Mammary epithelial cell (primary cell): ENCODE measurements around the gene MLXIP.
"Not testable (repeated sequence)": the region's sequence is repeated elsewhere in the genome, so short reads cannot be mapped to it uniquely, and the experiment has no call there.

ENCODE experiments used
- EZH2 ChIP-seq: IDR thresholded peaks from 2 replicates; pipeline ENCODE4 v1.6.1; 2012; ENCODE audit warnings: low read length, inconsistent platforms, borderline replicate concordance
- TF ChIP-seq, protein P1 (sequence below), 2 donors: IDR thresholded peaks in 1 of 2; conservative IDR thresholded peaks in 1 of 2; 2 replicates each; pipeline ENCODE4 v1.5.1; 2011 to 2012; ENCODE audit warnings: inconsistent platforms in 2 of 2, low read length in 2 of 2, mild to moderate bottlenecking in 2 of 2, control low read depth in 1 of 2, low read depth in 1 of 2; ENCODE audit not compliant: insufficient read depth in 1 of 2; ENCODE audit errors: extremely low read depth in 1 of 2

- TF ChIP-seq, protein P1, sequence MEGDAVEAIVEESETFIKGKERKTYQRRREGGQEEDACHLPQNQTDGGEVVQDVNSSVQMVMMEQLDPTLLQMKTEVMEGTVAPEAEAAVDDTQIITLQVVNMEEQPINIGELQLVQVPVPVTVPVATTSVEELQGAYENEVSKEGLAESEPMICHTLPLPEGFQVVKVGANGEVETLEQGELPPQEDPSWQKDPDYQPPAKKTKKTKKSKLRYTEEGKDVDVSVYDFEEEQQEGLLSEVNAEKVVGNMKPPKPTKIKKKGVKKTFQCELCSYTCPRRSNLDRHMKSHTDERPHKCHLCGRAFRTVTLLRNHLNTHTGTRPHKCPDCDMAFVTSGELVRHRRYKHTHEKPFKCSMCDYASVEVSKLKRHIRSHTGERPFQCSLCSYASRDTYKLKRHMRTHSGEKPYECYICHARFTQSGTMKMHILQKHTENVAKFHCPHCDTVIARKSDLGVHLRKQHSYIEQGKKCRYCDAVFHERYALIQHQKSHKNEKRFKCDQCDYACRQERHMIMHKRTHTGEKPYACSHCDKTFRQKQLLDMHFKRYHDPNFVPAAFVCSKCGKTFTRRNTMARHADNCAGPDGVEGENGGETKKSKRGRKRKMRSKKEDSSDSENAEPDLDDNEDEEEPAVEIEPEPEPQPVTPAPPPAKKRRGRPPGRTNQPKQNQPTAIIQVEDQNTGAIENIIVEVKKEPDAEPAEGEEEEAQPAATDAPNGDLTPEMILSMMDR (conservative IDR thresholded peaks at IDR 0.05 in 1 of 2, IDR thresholded peaks at IDR 0.05 in 1 of 2; ENCODE audit: extremely low read depth in 1 of 2, insufficient read depth in 1 of 2, low read depth in 1 of 2, low read length in 2 of 2) = not testable (repeated sequence)
- TF ChIP-seq EZH2 = not testable (repeated sequence)
These were observed 97.9 kb downstream of the MLXIP start for GRCh38 chr12:122176473-122176872.
